OCI-LY1 (cell line): ENCODE measurements around the gene REM2.

Source experiments
- EZH2 ChIP-seq: fragments of 200-600 bp; sonication (generic), shearing (Covaris generic); IDR thresholded peaks from 2 replicates; pipeline ENCODE4 v1.8.0; 2017; ENCODE audit warnings: borderline replicate concordance, mixed run types, mild to moderate bottlenecking, antibody characterized with exemption, low read length, moderate library complexity, mixed read lengths
- TF ChIP-seq, protein P1 (sequence below): fragments of 200-600 bp; sonication (generic), shearing (Covaris generic); IDR thresholded peaks from 2 replicates; pipeline ENCODE4 v1.5.1; 2017; ENCODE audit warnings: mild to moderate bottlenecking, antibody characterized with exemption, low read length, moderate library complexity, mixed read lengths

DNA sequence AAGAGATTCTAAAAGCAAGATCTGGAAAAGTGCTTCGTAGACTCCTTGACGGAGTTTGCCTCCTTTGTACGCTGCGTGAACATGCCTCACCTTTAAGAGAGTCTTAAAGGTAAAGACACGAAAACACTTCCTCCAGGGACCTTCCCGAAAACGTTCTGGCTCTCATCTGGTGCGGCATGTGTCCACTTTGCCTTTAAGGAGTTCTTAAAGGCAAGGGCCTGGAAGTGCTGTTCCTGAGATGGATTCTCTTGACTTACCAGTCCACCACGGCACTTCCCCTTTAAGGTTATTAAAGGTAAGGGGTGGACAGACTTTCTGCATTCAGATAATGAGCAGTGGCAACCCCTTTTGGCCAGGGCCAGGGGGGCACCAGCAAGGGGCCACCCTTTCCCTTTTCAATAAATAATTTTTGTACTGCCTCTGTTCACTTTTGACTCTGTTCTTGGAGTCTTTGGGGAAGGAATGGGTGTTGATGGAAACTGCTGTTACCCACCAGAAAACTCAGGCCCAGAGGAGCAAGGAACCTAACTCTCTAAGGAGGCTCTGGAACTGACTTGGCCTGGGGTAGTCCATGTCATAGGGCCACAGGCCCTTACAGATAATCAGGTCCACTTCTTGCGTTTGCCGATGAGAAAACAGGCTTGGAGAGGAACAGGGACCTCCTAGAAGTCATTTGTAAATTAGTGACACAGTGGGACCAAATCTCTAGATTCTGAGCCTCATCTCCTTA is 4.4 kb downstream of the REM2 start:
- TF ChIP-seq, protein P1, sequence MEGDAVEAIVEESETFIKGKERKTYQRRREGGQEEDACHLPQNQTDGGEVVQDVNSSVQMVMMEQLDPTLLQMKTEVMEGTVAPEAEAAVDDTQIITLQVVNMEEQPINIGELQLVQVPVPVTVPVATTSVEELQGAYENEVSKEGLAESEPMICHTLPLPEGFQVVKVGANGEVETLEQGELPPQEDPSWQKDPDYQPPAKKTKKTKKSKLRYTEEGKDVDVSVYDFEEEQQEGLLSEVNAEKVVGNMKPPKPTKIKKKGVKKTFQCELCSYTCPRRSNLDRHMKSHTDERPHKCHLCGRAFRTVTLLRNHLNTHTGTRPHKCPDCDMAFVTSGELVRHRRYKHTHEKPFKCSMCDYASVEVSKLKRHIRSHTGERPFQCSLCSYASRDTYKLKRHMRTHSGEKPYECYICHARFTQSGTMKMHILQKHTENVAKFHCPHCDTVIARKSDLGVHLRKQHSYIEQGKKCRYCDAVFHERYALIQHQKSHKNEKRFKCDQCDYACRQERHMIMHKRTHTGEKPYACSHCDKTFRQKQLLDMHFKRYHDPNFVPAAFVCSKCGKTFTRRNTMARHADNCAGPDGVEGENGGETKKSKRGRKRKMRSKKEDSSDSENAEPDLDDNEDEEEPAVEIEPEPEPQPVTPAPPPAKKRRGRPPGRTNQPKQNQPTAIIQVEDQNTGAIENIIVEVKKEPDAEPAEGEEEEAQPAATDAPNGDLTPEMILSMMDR = no peak
- TF ChIP-seq EZH2 = no peak
